GM21447 (cell line): Measurements from ENCODE around the gene STX18.
"Not testable (repeated sequence)": the region's sequence is repeated elsewhere in the genome, so short reads cannot be mapped to it uniquely, and the experiment has no call there.

Experiments
- ATAC-seq: cut with Tn5 transposase; IDR thresholded peaks from one replicate; pipeline ENCODE4 v1.9.1; 2021; ENCODE audit not compliant: unreplicated experiment

STX18 gene

GRCh38 chr4:4422117-4422516 lies 119.7 kb downstream of the STX18 start:
- not testable (repeated sequence) for ATAC-seq

DNA sequence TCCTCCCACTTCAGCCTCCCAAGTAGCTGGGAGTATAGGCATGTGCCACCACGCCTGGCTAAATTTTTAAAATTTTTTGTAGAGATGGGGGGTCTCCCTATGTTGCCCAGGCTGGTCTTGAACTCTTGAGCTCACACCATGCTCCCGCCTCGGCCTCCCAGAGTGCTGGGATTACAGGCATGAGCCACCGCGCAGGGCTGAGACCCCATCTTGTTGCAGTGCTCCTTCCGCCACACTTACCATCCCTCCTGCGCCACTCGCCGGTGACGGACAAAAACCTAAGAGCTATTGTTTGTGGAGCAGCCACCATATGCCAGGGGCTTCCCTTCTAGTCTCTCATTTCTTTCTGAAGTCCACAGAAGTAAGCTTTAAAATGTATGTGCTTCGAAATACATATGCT lies 120.5 kb downstream of the STX18 start:
- no peak for ATAC-seq

GRCh38 chr4:4420421-4420820 lies 121.4 kb downstream of the STX18 start:
- ATAC-seq: no peak

GRCh38 chr4:4419896-4420295 lies 122.0 kb downstream of the STX18 start:
- ATAC-seq: no peak

GRCh38 chr4:4418676-4419390 lies 123.0 kb downstream of the STX18 start:
- ATAC-seq: no peak

- ATAC-seq: no peak
These were observed 124.0 kb downstream of the STX18 start for GRCh38 chr4:4417886-4418285.

DNA sequence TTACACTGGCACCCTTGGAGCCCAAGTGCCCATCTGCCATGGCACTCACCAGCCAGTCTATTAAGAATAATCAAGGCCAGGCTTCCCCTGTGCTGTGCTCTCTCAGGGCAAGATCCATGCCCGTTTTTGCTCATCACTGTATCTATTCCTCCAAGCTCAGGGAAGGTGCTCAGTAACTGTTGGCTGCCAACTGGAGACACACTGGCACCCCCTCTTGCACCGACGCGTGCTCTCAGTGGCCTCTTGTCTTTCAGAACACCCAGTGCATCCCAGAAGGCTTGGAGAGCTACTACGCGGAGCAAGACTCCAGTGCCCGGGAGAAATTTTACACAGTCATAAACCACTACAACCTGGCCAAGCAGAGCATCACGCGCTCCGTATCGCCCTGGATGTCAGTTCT lies 124.9 kb downstream of the STX18 start:
- no peak for ATAC-seq

- ATAC-seq: no peak
These were observed 125.7 kb downstream of the STX18 start for GRCh38 chr4:4415806-4416805.

DNA sequence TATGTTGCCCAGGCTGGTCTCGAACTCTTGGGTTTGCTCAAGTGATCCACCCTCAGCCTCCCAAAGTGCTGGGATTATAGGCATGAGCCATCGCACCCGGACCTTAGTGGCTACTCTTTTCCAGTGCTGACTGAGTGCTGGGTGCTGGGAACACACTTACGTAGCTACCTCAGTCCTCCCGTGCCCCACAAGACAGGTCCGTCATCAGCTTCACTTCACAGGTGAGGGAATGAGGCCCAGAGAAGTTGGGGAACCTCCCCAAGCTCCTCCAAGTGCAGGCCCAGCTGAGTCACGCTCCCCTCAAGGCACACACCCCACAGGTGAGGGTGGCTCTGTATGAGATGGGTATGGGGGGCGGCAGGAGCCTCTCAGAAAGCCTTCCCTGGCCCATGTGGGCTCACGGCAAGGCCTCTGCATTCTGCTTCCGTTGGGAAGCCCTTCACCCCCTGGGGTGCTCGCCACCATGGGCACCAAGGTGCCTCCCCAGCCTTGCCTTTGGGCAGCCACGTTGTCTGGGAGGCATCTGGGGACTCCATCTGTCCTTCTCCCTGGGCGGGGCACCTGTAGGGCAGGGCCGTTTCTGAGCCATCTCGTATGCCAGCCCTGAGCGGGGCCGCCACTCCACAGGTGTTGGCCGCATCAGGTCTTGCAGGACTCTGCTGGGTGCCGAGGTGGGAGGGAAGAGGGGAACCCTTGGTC lies 126.6 kb downstream of the STX18 start:
- no peak for ATAC-seq

GRCh38 chr4:4413806-4414205 lies 128.0 kb downstream of the STX18 start:
- ATAC-seq: no peak

GRCh38 chr4:4413373-4413725 lies 128.5 kb downstream of the STX18 start:
- ATAC-seq: no peak

DNA sequence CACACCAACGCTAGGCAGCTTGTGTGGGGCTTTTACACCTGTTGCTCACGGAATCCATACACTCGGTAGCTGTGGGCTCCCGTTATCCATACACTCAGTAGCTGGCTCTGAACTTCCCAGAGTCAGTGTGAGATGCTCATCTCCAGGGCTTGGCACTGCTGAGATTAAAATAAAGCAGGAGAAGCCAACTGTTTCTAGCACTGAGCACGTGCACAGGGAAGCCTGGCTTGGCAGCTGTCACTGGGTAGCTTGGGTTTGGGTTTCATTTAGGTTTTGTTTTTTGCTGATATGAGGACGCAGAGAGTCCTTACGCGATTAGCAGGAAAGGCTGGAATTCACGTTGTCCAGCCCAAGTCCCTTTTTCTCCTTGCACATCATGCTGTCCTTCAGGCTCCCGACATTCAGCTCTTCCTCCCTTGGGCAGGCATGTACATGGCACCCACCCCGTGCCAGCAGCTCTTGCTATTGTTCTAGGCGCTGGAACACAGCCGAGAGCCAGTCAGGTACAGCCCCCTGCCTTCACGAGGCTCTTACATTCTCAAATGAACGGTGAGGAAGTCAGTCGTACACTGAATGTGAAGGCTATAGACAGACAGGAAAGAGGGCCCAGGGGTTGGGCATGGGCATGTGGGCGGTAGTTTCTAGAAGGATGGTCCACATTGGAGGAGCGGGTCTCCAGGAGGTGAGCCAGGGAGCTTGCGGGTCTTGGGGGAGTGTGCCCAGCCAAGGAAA lies 129.0 kb downstream of the STX18 start:
- ATAC-seq: no peak

- no peak for ATAC-seq
These were observed 129.9 kb downstream of the STX18 start for GRCh38 chr4:4411906-4412305.

- ATAC-seq: no peak
These were observed 131.6 kb downstream of the STX18 start for GRCh38 chr4:4410271-4410670.

GRCh38 chr4:4409416-4410115 lies 132.3 kb downstream of the STX18 start:
- no peak for ATAC-seq

GRCh38 chr4:4408576-4409335 lies 133.1 kb downstream of the STX18 start:
- ATAC-seq: no peak

DNA sequence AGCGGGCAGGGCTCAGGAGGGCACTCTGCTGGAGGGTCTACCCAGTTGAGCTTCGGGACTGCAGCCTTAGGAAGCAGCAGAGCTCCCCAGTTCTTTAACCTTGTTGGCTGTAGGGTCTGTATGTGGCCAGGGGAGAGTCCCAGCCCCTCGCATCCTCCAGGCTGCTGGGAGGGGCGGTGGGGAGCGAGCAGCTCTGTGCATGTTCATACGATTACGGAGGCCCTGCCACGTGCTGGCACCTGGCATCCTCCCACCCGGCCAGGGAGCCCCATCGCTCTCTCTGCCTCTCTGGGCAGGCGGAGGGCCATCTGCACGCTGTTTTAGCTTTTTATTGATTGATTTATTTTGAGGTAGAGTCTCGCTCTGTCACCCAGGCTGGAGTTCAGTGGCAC lies 133.7 kb downstream of the STX18 start:
- ATAC-seq: no peak

DNA sequence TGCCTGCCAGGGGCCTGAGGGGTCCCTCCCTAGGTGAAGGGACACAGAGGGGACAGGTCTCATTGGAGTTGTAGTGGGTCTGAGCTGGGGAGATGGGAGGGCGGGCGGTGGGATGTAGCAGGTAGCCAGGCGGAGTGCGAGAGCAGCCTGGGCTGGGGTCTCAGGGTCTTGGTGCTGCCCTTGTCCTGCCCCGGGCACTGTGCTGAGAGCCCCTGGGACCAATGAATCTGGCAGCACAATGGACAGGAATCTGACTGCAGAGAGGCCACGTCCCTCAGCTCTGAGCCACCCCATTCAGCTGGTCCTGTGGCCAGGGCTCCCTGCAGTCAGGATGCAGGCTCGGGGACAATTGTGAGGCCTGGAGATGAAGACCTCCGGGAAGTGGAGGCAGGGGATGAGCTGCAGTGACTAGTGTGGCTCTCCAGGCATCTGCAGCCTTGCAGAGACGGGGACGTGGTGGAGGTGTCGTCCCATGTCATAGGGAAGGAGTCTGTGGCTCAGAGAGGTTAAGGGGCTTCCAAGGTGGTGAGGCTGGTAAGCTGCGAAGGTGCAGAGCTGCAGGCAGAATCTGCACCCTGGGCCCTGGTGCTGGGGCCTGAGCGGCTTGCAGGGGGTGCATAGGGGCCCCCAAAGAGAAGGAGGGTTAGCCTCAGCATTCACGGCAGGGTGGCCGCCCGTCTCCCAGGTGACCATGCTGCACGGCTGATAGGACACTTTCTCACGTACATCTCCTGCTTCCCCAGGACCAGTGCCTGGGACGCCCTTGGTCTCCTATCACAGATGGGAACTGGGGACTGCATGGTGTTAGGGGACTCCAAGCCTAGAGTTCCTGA lies 134.3 kb downstream of the STX18 start:
- ATAC-seq: no peak
